A673 (cell line): ENCODE data around the gene MYOCD. TPM values are rescaled to one million over a fixed set of nuclear protein-coding genes. Genes with fewer than 3 reads are reported as not detected.

Source experiments
- BruUV-seq: library from RNA; stranded (reverse); fragments of 400-500 nt; replicated peaks from 2 replicates; lab custom pipeline; 2021; lab: Mats Ljungman, UMichigan
- CTCF ChIA-PET: fragments of 300-600 bp; sonication (Branson Sonifier 250); formaldehyde crosslinking; loops from one replicate; lab custom pipeline; 2022; ENCODE audit warnings: antibody characterized with exemption; lab: Charles Lee
- POLR2A ChIA-PET: fragments of 300-600 bp; sonication (Branson Sonifier 250); formaldehyde crosslinking; loops from one replicate; lab custom pipeline; 2022; ENCODE audit warnings: antibody characterized with exemption; ENCODE audit not compliant: low non-redundant PET; lab: Charles Lee
- DNase-seq: peaks from one replicate; pipeline ENCODE4 v3.0.0-alpha.2; 2015; ENCODE audit warnings: low spot score
- H3K27ac ChIP-seq: fragments of 200-600 bp; sonication (generic); 2 replicates; pipeline ENCODE4 v1.5.1; 2016; ENCODE audit warnings: mixed run types, low read depth, mild to moderate bottlenecking, mixed read lengths, antibody characterized with exemption, low read length; ENCODE audit not compliant: poor library complexity, severe bottlenecking
- H3K27me3 ChIP-seq: fragments of 200-600 bp; sonication (generic); replicated peaks from 2 replicates; pipeline ENCODE4 v1.6.1; 2017; ENCODE audit warnings: mixed run types, low read depth, mild to moderate bottlenecking, mixed read lengths, antibody characterized with exemption, low read length; ENCODE audit not compliant: insufficient read depth, poor library complexity
- H3K36me3 ChIP-seq: fragments of 200-600 bp; sonication (generic); 2 replicates; pipeline ENCODE4 v1.6.1; 2016; ENCODE audit warnings: mixed run types, mild to moderate bottlenecking, mixed read lengths, antibody characterized with exemption, low read length; ENCODE audit not compliant: insufficient read depth, poor library complexity, severe bottlenecking
- H3K4me1 ChIP-seq: fragments of 200-600 bp; sonication (generic); 2 replicates; pipeline ENCODE4 v1.6.1; 2017; ENCODE audit warnings: mixed run types, mild to moderate bottlenecking, mixed read lengths, antibody characterized with exemption, low read length; ENCODE audit not compliant: insufficient read depth, poor library complexity, severe bottlenecking
- H3K4me3 ChIP-seq: fragments of 200-600 bp; sonication (generic); 2 replicates; pipeline ENCODE4 v1.5.1; 2016; ENCODE audit warnings: low read depth, mixed run types, mild to moderate bottlenecking, mixed read lengths, low read length; ENCODE audit not compliant: poor library complexity, severe bottlenecking
- H3K9me3 ChIP-seq: fragments of 200-600 bp; sonication (generic); 2 replicates; pipeline ENCODE4 v1.6.1; 2016; ENCODE audit warnings: mixed run types, low read depth, mild to moderate bottlenecking, mixed read lengths, antibody characterized with exemption, low read length; ENCODE audit not compliant: poor library complexity, severe bottlenecking
- CTCF ChIP-seq: fragments of 300-800, 200-600 bp; sonication (generic); conservative IDR thresholded peaks from 2 replicates; pipeline ENCODE4 v1.5.1; 2017; ENCODE audit warnings: low read depth, mild to moderate bottlenecking, antibody characterized with exemption, low read length, moderate library complexity, mixed read lengths
- EZH2 ChIP-seq: fragments of 200-600 bp; sonication (generic); IDR thresholded peaks from 2 replicates; pipeline ENCODE4 v1.6.1; 2017; ENCODE audit warnings: borderline replicate concordance, low read depth, mild to moderate bottlenecking, mixed read lengths, antibody characterized with exemption, low read length; ENCODE audit not compliant: poor library complexity, severe bottlenecking
- intact Hi-C: fragments of 100-400 bp; cut with micrococcal nuclease; formaldehyde crosslinking; loops from one replicate; pipeline ENCODE4 v1.10.0; 2022; ENCODE audit not compliant: unreplicated experiment
- total RNA-seq: library from RNA; stranded (reverse); gene quantifications from 2 replicates; pipeline ENCODE4 v1.2.3, GENCODE V29; 2021

MYOCD gene
- total RNA-seq, 1 experiment from 2014 or later, result not detected

GRCh38 chr17:12686486-12686885 lies 20.8 kb downstream of the MYOCD start:
- Histone ChIP-seq H3K9me3 (no peaks in the 10 kb centered on the region), H3K4me1 (no peaks in the 10 kb centered on the region), H3K4me3 (no peak overlapping the region), H3K27ac (no peak overlapping the region), H3K27me3 (peaks cover 6% of the 10 kb centered on the region), H3K36me3 (no peaks in the 10 kb centered on the region)
- BruUV-seq, result no TSS peak
- ChIA-PET POLR2A (no interaction called here), CTCF (no interaction called here)
- no peak for DNase-seq
- no peak for TF ChIP-seq EZH2
- no peak for TF ChIP-seq CTCF
- intact Hi-C loops, result no loop called here

- CTCF ChIA-PET, result no interaction called here
- BruUV-seq, result no TSS peak
- no peak for TF ChIP-seq EZH2
Measured at GRCh38 chr17:12688382-12688781, 22.7 kb downstream of the MYOCD start.

GRCh38 chr17:12691173-12691572 lies 25.5 kb downstream of the MYOCD start:
- Histone ChIP-seq H3K4me3 (no peak overlapping the region), H3K9me3 (no peaks in the 10 kb centered on the region), H3K27ac (no peak overlapping the region), H3K36me3 (no peaks in the 10 kb centered on the region), H3K27me3 (no peaks in the 10 kb centered on the region), H3K4me1 (no peaks in the 10 kb centered on the region)
- no peak for DNase-seq
- intact Hi-C loops, result no loop called here
- TF ChIP-seq CTCF (no peak), EZH2 (no peak)
- no TSS peak for BruUV-seq
- CTCF ChIA-PET, result no interaction called here
- POLR2A ChIA-PET, result no interaction called here

More at GRCh38 chr17:12688382-12688781, 22.7 kb downstream of the MYOCD start:
- H3K4me1 ChIP-seq, result no peaks in the 10 kb centered on the region
- intact Hi-C loops, result no loop called here
- POLR2A ChIA-PET, result no interaction called here
- H3K36me3 ChIP-seq, result no peaks in the 10 kb centered on the region
- H3K4me3 ChIP-seq, result no peak overlapping the region
- no peaks in the 10 kb centered on the region for H3K27me3 ChIP-seq
- no peak overlapping the region for H3K27ac ChIP-seq
- no peaks in the 10 kb centered on the region for H3K9me3 ChIP-seq
- no peak for DNase-seq

- no TSS peak for BruUV-seq
- Histone ChIP-seq H3K4me3 (no peak overlapping the region), H3K4me1 (no peaks in the 10 kb centered on the region), H3K27me3 (no peaks in the 10 kb centered on the region), H3K27ac (no peak overlapping the region), H3K9me3 (no peaks in the 10 kb centered on the region), H3K36me3 (no peaks in the 10 kb centered on the region)
- DNase-seq, result no peak
- CTCF ChIA-PET, result no interaction called here
- no peak for TF ChIP-seq CTCF
- intact Hi-C loops, result no loop called here
- POLR2A ChIA-PET, result no interaction called here
Measured at GRCh38 chr17:12693640-12694039, 27.9 kb downstream of the MYOCD start.
